GM12891 (cell line): ENCODE results near the gene INPP5B.

Experiments
- DNase-seq: peaks from one replicate; pipeline ENCODE4 v3.0.0; 2011; ENCODE audit warnings: low spot score; ENCODE audit not compliant: insufficient read length
- FAIRE-seq: peaks from 2 replicates; lab custom pipeline; 2011; peaks lifted over from hg19 to GRCh38; lab: Jason Lieb, UNC
- PAX5 ChIP-seq: IDR thresholded peaks from 2 replicates; pipeline ENCODE4 v1.6.1; 2011; ENCODE audit warnings: low read length, moderate library complexity, mild to moderate bottlenecking; ENCODE audit not compliant: insufficient read depth, severe bottlenecking
- POLR2A ChIP-seq: IDR thresholded peaks from 2 replicates; pipeline ENCODE4 v1.6.1; 2011; ENCODE audit warnings: low read depth, low read length, control low read depth
- POLR2AphosphoS5 ChIP-seq: IDR thresholded peaks from 2 replicates; pipeline ENCODE4 v1.6.1; 2011; ENCODE audit warnings: low read depth, low read length, control low read depth
- POU2F2 ChIP-seq: IDR thresholded peaks from 2 replicates; pipeline ENCODE4 v1.6.1; 2011; ENCODE audit warnings: low read depth, mild to moderate bottlenecking, control low read depth, low read length, moderate library complexity
- SPI1 ChIP-seq: IDR thresholded peaks from 2 replicates; pipeline ENCODE4 v1.6.1; 2011; ENCODE audit warnings: low read depth, low read length, control low read depth
- TAF1 ChIP-seq: IDR thresholded peaks from 2 replicates; pipeline ENCODE4 v1.6.1; 2011; ENCODE audit warnings: low read depth, low read length, control low read depth

Gene INPP5B

DNA sequence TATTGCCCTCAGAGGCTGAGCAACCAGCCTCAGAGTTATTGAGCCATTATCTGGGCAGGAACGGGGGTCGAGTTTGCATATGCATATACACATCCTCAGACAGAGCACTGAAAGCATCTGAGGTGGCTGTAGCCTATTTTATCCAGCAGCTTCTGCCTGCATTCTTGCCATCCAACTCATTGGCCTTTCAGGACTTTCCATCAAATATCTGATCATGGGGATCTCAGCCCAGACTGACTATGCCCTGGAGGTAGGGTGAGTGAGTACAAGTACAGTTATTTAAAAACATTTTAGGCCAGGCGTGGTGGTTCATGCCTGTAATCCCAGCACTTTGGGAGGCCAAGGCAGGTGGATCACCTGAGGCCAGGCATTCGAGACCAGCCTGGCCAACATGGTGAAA is 85.7 kb downstream of the INPP5B start:
- TF ChIP-seq PAX5 (no peak), SPI1 (no peak), POLR2AphosphoS5 (no peak), POU2F2 (no peak; the same call in 1 of the 2 replicates), TAF1 (no peak), POLR2A (no peak)
- FAIRE-seq, result no peak
- no peak for DNase-seq

DNA sequence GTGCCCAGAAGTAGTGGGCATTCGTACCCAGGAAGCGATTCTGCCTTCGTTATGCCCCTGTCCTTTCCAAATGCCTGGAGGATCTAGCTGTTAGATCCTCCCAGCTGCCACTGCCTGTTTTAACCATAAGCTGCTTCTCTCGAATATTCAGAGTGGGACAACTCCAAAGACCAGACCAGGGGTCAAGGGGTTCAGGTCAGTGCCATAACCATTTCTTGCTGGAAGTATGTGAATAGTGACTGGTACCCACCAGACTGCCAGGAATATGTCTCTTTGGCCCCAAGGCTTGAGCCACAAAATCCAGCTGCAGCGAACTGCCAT is 86.5 kb downstream of the INPP5B start:
- FAIRE-seq (no peak), DNase-seq (no peak)
- TF ChIP-seq POLR2A, result no peak
- no peak for TF ChIP-seq TAF1
- no peak for TF ChIP-seq SPI1

GRCh38 chr1:37859507-37860345 is 87.1 kb downstream of the INPP5B start, which contains the start of gene MTF1:
Gene MTF1, minus strand, starts transcription at chr1:37859592. Its CDS starts 1,934 bp downstream, at chr1:37857658.
- TF ChIP-seq POLR2AphosphoS5 (peak; percentile 73; the same call in 1 of the 2 replicates), POLR2A (peak; percentile 69), TAF1 (peak; percentile 78; the same call in 1 of the 2 replicates), SPI1 (peak; percentile 80), POU2F2 (no peak)
- FAIRE-seq, result peak; percentile 97

GRCh38 chr1:37858931-37859506 is 87.8 kb downstream of the INPP5B start:
- FAIRE-seq (no peak), DNase-seq (no peak)

More at GRCh38 chr1:37859507-37860345, 87.1 kb downstream of the INPP5B start, which contains the start of gene MTF1:
- peak; percentile 98 for DNase-seq

GRCh38 chr1:37854406-37854805 is 92.4 kb downstream of the INPP5B start:
- DNase-seq (no peak), FAIRE-seq (no peak)
- TF ChIP-seq POU2F2 (no peak), TAF1 (no peak), POLR2A (no peak), SPI1 (no peak), PAX5 (no peak), POLR2AphosphoS5 (no peak)

More at GRCh38 chr1:37858931-37859506, 87.8 kb downstream of the INPP5B start:
- TF ChIP-seq TAF1, result no peak
- no peak for TF ChIP-seq SPI1
- TF ChIP-seq POU2F2, result no peak

GRCh38 chr1:37853157-37853556 is 93.7 kb downstream of the INPP5B start:
- FAIRE-seq (no peak), DNase-seq (no peak)
- TF ChIP-seq TAF1 (no peak), SPI1 (no peak), PAX5 (no peak), POU2F2 (no peak), POLR2A (no peak), POLR2AphosphoS5 (no peak)

GRCh38 chr1:37851782-37852210 is 95.1 kb downstream of the INPP5B start:
- TF ChIP-seq TAF1 (no peak), POLR2A (no peak), POLR2AphosphoS5 (no peak), SPI1 (peak; percentile 63), PAX5 (no peak)
- DNase-seq, result no peak
- no peak for FAIRE-seq

GRCh38 chr1:37851262-37851661 is 95.6 kb downstream of the INPP5B start:
- DNase-seq, result no peak
- no peak for FAIRE-seq
- no peak for TF ChIP-seq SPI1
- TF ChIP-seq POU2F2, result no peak
- no peak for TF ChIP-seq POLR2AphosphoS5
- no peak for TF ChIP-seq TAF1
- no peak for TF ChIP-seq POLR2A
- TF ChIP-seq PAX5, result no peak

DNA sequence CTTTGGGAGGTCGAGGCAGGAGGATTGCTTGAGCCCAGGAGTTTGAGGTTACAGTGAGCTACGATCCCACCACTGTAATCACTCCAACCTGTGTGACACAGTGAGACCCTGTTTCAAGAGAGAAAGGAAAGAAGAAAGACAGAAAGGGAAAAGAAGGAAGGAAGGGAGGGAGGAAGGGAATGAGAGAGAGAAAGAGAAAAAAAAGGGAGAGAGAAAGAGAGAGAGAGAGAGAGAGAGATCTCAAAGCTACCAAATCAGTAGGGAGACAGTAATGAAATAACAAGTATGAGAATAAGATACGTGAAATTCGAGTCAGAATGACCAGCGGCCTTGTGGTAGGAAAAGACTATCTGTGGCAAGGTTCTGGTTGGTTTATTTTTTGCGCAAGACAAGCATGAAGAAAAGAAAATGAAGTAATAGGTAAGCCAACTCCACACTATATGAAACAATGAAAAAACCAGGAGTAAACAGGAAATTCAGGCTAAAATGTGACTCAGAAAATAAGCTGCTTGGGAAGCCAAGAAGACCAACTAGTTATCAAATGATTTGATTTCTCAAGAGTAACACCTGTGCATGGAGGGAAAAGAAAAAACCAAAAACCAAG is 96.4 kb downstream of the INPP5B start:
- no peak for FAIRE-seq
- no peak for TF ChIP-seq TAF1
- TF ChIP-seq POLR2AphosphoS5, result no peak
- TF ChIP-seq SPI1, result no peak
- DNase-seq, result no peak

DNA sequence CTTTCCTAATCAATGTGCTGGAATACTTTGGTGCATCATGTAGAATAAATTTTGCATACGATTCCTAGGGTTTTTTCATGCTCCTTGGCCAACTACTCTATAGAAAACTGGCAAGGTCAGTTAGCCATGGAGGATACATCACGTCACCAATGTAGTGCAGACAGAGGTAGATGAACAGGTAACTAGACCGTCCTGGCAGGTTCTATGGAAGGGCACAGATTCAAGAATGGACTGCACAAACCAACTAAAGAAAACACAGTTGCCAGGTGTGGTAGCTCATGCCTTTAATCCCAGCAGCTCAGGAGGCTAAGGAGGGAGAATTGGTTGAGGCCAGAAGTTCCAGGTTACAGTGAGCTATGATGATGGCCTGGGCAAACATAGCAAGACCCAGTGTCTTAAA is 97.4 kb downstream of the INPP5B start:
- no peak for TF ChIP-seq SPI1
- TF ChIP-seq PAX5, result no peak
- no peak for TF ChIP-seq POU2F2
- no peak for TF ChIP-seq TAF1
- no peak for TF ChIP-seq POLR2AphosphoS5
- FAIRE-seq (no peak), DNase-seq (no peak)
